ENCODE data around the gene TTC39C.

The TTC39C gene

DNA sequence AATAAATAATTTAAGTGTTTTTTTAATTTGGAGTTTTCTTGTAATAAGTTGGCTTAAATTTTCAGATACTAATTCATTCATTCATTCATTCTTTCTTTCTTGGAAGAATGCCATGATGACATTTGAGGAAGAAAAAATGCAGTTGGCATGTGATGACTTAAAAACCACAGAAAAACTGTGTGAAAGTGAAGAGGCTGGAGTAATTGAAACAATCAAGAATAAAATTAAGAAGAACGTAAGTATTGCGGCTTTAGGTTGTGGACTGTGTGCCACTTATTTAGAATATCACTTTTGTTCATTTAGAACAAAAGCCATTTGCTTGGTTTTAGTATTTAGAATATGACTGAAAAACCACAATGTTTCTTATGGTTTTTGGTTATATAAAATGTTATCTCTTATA is 51.4 kb downstream of the TTC39C start:
- H2BK15ac ChIP-seq (ENCODE audit: low read depth, poor library complexity, severe bottlenecking) = no peak overlapping the region
- H4K91ac ChIP-seq (ENCODE audit: low read length) = no peak overlapping the region
- WGBS = no CpG with 5 or more reads among the region's 2 CpGs

GRCh38 chr18:24068945-24069693 is 54.6 kb downstream of the TTC39C start:
- H3K23ac ChIP-seq (ENCODE audit: low read length in 2 of 2) = no peak overlapping the region
- no peak overlapping the region for H3K27ac ChIP-seq (ENCODE audit: low read length, poor library complexity, severe bottlenecking)
- H3K79me1 ChIP-seq (replicated peaks; ENCODE audit: low read length, poor library complexity, severe bottlenecking) = peaks cover 1% of the 10 kb centered on the region
- no peak overlapping the region for H3K4me2 ChIP-seq (ENCODE audit: low read length, poor library complexity, severe bottlenecking)
- H2AFZ ChIP-seq (ENCODE audit: low read depth, low read length) = no peak overlapping the region
- no peak overlapping the region for H2BK5ac ChIP-seq (ENCODE audit: low read depth, low read length, poor library complexity, severe bottlenecking)
- peaks cover 5 to 30% of the 10 kb centered on the region in 2 experiments for H3K36me3 ChIP-seq (ENCODE audit: control insufficient read depth in 1 of 2, insufficient read depth in 2 of 2, low read depth in 1 of 2, low read length in 2 of 2)
- no peak overlapping the region for H4K8ac ChIP-seq (ENCODE audit: low read length)
- no peak overlapping the region for H2BK15ac ChIP-seq (ENCODE audit: low read depth, poor library complexity, severe bottlenecking)
- no peak overlapping the region for H3K9ac ChIP-seq (ENCODE audit: low read length)
- no peak overlapping the region for H2BK12ac ChIP-seq (ENCODE audit: low read length in 2 of 2)
- WGBS = 95% methylated on average over 7 of the region's 7 CpGs
- H2AK5ac ChIP-seq (ENCODE audit: low read length, severe bottlenecking) = no peak overlapping the region
- no peaks in the 10 kb centered on the region for H3K27me3 ChIP-seq (ENCODE audit: control insufficient read depth in 1 of 2, insufficient read depth in 1 of 2, low read length in 2 of 2)
- no peak overlapping the region for H3K18ac ChIP-seq (ENCODE audit: low read depth in 1 of 2, low read length in 2 of 2)
- no peak overlapping the region for H3K14ac ChIP-seq (ENCODE audit: low read length in 2 of 2)
- H3K4me1 ChIP-seq (ENCODE audit: control insufficient read depth, insufficient read depth, low read depth, low read length) = no peaks in the 10 kb centered on the region
- no peak overlapping the region for H4K91ac ChIP-seq (ENCODE audit: low read length)
- H3K9me3 ChIP-seq (ENCODE audit: control insufficient read depth, low read length) = no peaks in the 10 kb centered on the region
- no peak overlapping the region for H3K4ac ChIP-seq (ENCODE audit: low read depth in 1 of 2, low read length in 2 of 2)
- no peak overlapping the region for H3K4me3 ChIP-seq (ENCODE audit: insufficient read depth in 1 of 2, low read depth in 1 of 2, low read length in 2 of 2)
- H2BK120ac ChIP-seq (ENCODE audit: low read depth, low read length) = no peak overlapping the region
- DNase-seq = no peak

More for the DNA sequence above, 51.4 kb downstream of the TTC39C start:
- no peak overlapping the region for H3K18ac ChIP-seq (ENCODE audit: low read depth in 1 of 2, low read length in 2 of 2)
- H3K27ac ChIP-seq (ENCODE audit: low read length, poor library complexity, severe bottlenecking) = no peak overlapping the region
- DNase-seq = no peak
- H3K4ac ChIP-seq (ENCODE audit: low read depth in 1 of 2, low read length in 2 of 2) = no peak overlapping the region
- no peaks in the 10 kb centered on the region for H3K9me3 ChIP-seq (ENCODE audit: control insufficient read depth, low read length)
- H2AK5ac ChIP-seq (ENCODE audit: low read length, severe bottlenecking) = no peak overlapping the region
- H3K36me3 ChIP-seq (ENCODE audit: control insufficient read depth in 1 of 2, insufficient read depth in 2 of 2, low read depth in 1 of 2, low read length in 2 of 2) = peaks cover 5 to 22% of the 10 kb centered on the region in 2 experiments
- no peak overlapping the region for H3K4me2 ChIP-seq (ENCODE audit: low read length, poor library complexity, severe bottlenecking)
- H3K23ac ChIP-seq (ENCODE audit: low read length in 2 of 2) = no peak overlapping the region
- H2BK120ac ChIP-seq (ENCODE audit: low read depth, low read length) = no peak overlapping the region
- peaks cover 3% of the 10 kb centered on the region for H3K79me1 ChIP-seq (replicated peaks; ENCODE audit: low read length, poor library complexity, severe bottlenecking)
- H3K4me1 ChIP-seq (ENCODE audit: control insufficient read depth, insufficient read depth, low read depth, low read length) = peaks cover 3% of the 10 kb centered on the region
- no peak overlapping the region for H2BK12ac ChIP-seq (ENCODE audit: low read length in 2 of 2)
- no peak overlapping the region for H3K9ac ChIP-seq (ENCODE audit: low read length)
- no peak overlapping the region for H2BK5ac ChIP-seq (ENCODE audit: low read depth, low read length, poor library complexity, severe bottlenecking)
- H3K4me3 ChIP-seq (ENCODE audit: insufficient read depth in 1 of 2, low read depth in 1 of 2, low read length in 2 of 2) = no peak overlapping the region
- H3K27me3 ChIP-seq (ENCODE audit: control insufficient read depth in 1 of 2, insufficient read depth in 1 of 2, low read length in 2 of 2) = no peaks in the 10 kb centered on the region
- H2AFZ ChIP-seq (ENCODE audit: low read depth, low read length) = no peak overlapping the region
- H3K14ac ChIP-seq (ENCODE audit: low read length in 2 of 2) = no peak overlapping the region
- no peak overlapping the region for H4K8ac ChIP-seq (ENCODE audit: low read length)

GRCh38 chr18:24071029-24071428 is 56.5 kb downstream of the TTC39C start:
- DNase-seq = no peak

DNA sequence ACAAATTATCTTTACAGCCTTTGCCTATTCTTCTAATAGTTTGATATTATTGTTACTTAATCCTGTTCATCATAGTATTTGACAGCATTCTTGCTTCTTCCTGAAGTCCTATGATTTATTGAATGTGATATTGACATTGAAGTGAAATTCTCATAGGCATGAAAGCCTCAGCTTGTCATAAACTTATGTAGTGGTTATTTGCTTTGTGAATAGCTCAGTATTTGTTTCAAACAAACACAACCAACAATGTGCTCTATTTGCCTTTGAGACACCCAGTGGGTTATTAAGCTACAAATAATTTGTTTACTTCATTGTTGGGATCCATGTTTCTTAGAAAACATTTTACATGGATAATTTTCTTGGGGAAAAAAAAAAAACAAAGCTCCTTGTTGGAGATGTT is 57.2 kb downstream of the TTC39C start:
- Histone ChIP-seq H2BK5ac (ENCODE audit: low read depth, low read length, poor library complexity, severe bottlenecking) (no peak overlapping the region), H3K79me1 (replicated peaks; ENCODE audit: low read length, poor library complexity, severe bottlenecking) (peaks cover 1% of the 10 kb centered on the region), H4K91ac (ENCODE audit: low read length) (no peak overlapping the region), H4K8ac (ENCODE audit: low read length) (no peak overlapping the region), H3K4me3 (ENCODE audit: insufficient read depth in 1 of 2, low read depth in 1 of 2, low read length in 2 of 2) (no peak overlapping the region), H3K4me1 (ENCODE audit: control insufficient read depth, insufficient read depth, low read depth, low read length) (peaks cover 3% of the 10 kb centered on the region), H3K36me3 (ENCODE audit: control insufficient read depth in 1 of 2, insufficient read depth in 2 of 2, low read depth in 1 of 2, low read length in 2 of 2) (peaks cover 2 to 28% of the 10 kb centered on the region in 2 experiments), H3K14ac (ENCODE audit: low read length in 2 of 2) (no peak overlapping the region), H3K4me2 (ENCODE audit: low read length, poor library complexity, severe bottlenecking) (no peak overlapping the region), H2AK5ac (ENCODE audit: low read length, severe bottlenecking) (no peak overlapping the region), H2BK12ac (ENCODE audit: low read length in 2 of 2) (no peak overlapping the region), H2BK120ac (ENCODE audit: low read depth, low read length) (no peak overlapping the region), H2AFZ (ENCODE audit: low read depth, low read length) (no peak overlapping the region), H3K4ac (ENCODE audit: low read depth in 1 of 2, low read length in 2 of 2) (no peak overlapping the region), H3K23ac (ENCODE audit: low read length in 2 of 2) (no peak overlapping the region), H2BK15ac (ENCODE audit: low read depth, poor library complexity, severe bottlenecking) (no peak overlapping the region), H3K27ac (ENCODE audit: low read length, poor library complexity, severe bottlenecking) (no peak overlapping the region), H3K27me3 (ENCODE audit: control insufficient read depth in 1 of 2, insufficient read depth in 1 of 2, low read length in 2 of 2) (no peaks in the 10 kb centered on the region), H3K9ac (ENCODE audit: low read length) (no peak overlapping the region), H3K18ac (ENCODE audit: low read depth in 1 of 2, low read length in 2 of 2) (no peak overlapping the region), H3K9me3 (ENCODE audit: control insufficient read depth, low read length) (no peaks in the 10 kb centered on the region)
- no peak for DNase-seq

More at GRCh38 chr18:24071029-24071428, 56.5 kb downstream of the TTC39C start:
- Histone ChIP-seq H3K14ac (ENCODE audit: low read length in 2 of 2) (no peak overlapping the region), H3K79me1 (replicated peaks; ENCODE audit: low read length, poor library complexity, severe bottlenecking) (peaks cover 1% of the 10 kb centered on the region), H3K4me1 (ENCODE audit: control insufficient read depth, insufficient read depth, low read depth, low read length) (peaks cover 3% of the 10 kb centered on the region), H2AFZ (ENCODE audit: low read depth, low read length) (no peak overlapping the region), H3K9me3 (ENCODE audit: control insufficient read depth, low read length) (no peaks in the 10 kb centered on the region), H3K4me3 (ENCODE audit: insufficient read depth in 1 of 2, low read depth in 1 of 2, low read length in 2 of 2) (no peak overlapping the region), H2BK120ac (ENCODE audit: low read depth, low read length) (no peak overlapping the region), H2BK12ac (ENCODE audit: low read length in 2 of 2) (no peak overlapping the region), H4K91ac (ENCODE audit: low read length) (no peak overlapping the region), H4K8ac (ENCODE audit: low read length) (no peak overlapping the region), H3K4me2 (ENCODE audit: low read length, poor library complexity, severe bottlenecking) (no peak overlapping the region), H3K36me3 (ENCODE audit: control insufficient read depth in 1 of 2, insufficient read depth in 2 of 2, low read depth in 1 of 2, low read length in 2 of 2) (peaks cover 5 to 34% of the 10 kb centered on the region in 2 experiments), H3K9ac (ENCODE audit: low read length) (no peak overlapping the region), H3K18ac (ENCODE audit: low read depth in 1 of 2, low read length in 2 of 2) (no peak overlapping the region), H3K27ac (ENCODE audit: low read length, poor library complexity, severe bottlenecking) (no peak overlapping the region), H2BK15ac (ENCODE audit: low read depth, poor library complexity, severe bottlenecking) (no peak overlapping the region), H3K27me3 (ENCODE audit: control insufficient read depth in 1 of 2, insufficient read depth in 1 of 2, low read length in 2 of 2) (no peaks in the 10 kb centered on the region), H3K23ac (ENCODE audit: low read length in 2 of 2) (no peak overlapping the region), H2BK5ac (ENCODE audit: low read depth, low read length, poor library complexity, severe bottlenecking) (no peak overlapping the region), H2AK5ac (ENCODE audit: low read length, severe bottlenecking) (no peak overlapping the region), H3K4ac (ENCODE audit: low read depth in 1 of 2, low read length in 2 of 2) (no peak overlapping the region)
- 95% methylated on average over 8 of the region's 9 CpGs for WGBS

Data from mesenchymal stem cell (in vitro differentiated cells and primary cell).